HG03103 (cell line): ENCODE measurements around the gene WBP2.
"Not testable (repeated sequence)": the region's sequence is repeated elsewhere in the genome, so short reads cannot be mapped to it uniquely, and the experiment has no call there.

Source experiments
- ATAC-seq: cut with Tn5 transposase; IDR thresholded peaks from one replicate; pipeline ENCODE4 v1.9.1; 2021; ENCODE audit warnings: low read depth; ENCODE audit not compliant: unreplicated experiment

The WBP2 gene

DNA sequence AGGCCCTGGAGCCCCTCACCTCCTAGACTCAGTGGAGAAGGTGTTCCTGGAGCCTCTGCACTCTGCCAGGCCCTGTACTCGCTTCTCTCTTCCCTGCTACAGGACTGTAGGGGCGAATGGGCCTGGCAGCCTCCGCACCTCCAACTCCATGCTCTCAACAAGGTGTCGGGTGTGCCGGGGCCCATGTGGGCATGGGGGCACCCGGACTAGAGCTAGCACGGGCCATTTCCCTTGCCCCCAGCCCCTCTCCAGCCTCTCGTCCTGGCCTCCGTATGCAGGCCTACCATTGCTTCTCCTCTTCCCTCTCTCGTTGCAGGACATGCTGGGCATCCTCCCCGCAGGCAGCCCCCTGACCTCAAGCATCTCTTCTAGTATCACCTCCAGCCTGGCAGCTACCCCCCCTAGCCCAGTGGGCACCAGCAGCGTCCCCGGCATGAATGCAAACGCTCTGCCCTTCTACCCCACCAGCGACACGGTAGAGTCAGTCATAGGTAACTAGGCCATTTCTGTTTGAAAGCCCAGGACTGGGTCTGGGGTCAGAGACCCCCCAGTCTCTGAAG, 36.7 kb downstream of the WBP2 start:
- ATAC-seq, result no peak

DNA sequence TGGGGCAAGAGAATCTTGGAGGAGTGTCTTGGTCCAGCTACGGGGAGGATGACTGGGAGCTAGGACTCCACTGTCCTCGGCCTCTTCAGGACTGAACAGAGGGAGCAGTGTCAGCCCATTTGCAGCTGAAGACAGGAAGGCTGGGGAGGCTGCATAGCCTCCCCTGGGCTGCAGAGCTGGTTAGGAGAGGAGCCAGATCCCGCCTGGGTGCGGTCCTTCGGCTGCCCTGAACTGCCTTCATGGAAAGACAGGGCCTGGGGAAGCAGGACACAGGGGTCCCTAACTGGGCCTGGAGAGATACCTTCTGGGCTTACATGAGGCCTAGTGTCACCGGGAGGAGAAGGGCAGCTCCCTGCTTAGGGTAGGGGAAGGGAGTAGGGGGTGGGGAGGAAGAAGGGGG, 37.6 kb downstream of the WBP2 start:
- ATAC-seq, result no peak

DNA sequence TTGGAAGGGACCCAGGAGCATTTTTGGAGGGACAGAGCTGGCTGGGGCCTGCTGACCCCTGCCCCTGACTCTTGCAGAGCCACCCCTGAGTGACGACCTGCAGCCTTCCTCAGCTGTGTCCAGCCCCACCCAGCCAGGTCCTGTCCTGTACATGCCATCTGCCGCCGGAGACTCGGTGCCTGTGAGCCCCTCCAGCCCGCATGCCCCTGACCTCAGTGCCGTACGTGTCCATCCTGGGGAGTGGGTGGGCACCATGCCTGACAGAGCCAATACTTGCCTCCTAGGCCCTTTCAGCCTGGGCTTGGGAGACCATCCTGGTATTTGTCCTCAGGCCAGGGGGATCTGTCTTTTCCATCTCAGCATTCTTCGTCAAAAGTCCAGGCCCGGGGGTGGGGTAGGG, 38.4 kb downstream of the WBP2 start:
- no peak for ATAC-seq

DNA sequence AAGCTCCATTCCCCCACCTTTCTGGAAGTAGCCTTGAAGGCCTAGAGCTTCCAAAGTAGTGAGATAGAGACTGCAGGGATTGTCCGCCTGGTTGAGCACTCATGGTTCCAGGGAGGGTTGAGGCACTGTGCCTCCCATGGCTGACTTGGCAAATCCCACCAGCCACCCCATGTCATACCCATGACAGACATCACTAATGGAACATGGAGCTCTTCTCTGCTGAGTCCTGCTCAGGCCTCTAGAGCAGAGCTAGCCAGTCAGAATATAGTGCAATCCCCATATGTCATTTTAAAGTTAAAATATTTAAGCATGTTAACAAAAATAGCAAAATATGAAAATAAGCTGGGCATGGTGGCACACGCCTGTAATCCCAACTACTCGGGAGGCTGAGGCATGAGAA, 39.7 kb downstream of the WBP2 start:
- ATAC-seq, result no peak

DNA sequence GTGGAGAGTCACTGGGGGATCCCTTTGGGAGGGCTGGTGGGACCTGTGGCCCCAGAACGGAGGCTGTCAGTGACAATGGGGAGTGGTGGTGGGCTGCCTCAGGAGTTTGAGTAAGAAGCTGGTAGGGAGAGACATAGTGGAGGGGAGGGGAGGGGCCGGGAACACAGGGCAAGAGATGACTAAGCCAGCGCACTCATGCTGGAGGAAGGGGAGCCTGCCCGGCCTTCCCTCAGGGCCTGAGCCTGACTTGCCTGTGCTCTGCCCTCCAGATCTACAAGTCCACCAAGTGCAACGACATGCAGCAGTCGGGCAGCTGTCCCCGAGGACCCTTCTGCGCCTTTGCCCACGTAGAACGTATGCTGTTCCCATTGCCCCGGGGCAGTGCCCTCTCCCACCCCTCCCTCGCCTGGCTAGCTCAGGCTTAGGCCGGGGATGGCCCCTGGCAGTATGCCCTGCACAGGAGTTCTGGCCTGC, 40.2 kb downstream of the WBP2 start:
- no peak for ATAC-seq

DNA sequence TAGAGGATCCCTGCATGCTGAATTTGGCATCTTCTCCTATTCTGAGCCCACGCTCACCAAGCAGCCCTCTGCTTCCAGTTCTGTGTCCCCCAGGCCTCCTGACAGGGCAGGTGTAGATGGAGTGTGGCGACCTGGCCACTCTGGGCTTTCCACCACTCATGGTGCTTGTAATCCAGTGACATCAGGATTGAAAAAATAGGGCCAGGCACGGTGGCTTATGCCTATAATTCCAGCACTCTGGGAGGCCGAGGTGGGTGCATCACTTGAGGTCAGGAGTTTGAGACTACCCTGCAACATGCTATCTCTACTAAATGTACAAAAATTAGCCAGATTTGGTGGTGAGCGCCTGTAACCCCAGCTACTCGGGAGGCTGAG, 41.1 kb downstream of the WBP2 start:
- ATAC-seq, result no peak

DNA sequence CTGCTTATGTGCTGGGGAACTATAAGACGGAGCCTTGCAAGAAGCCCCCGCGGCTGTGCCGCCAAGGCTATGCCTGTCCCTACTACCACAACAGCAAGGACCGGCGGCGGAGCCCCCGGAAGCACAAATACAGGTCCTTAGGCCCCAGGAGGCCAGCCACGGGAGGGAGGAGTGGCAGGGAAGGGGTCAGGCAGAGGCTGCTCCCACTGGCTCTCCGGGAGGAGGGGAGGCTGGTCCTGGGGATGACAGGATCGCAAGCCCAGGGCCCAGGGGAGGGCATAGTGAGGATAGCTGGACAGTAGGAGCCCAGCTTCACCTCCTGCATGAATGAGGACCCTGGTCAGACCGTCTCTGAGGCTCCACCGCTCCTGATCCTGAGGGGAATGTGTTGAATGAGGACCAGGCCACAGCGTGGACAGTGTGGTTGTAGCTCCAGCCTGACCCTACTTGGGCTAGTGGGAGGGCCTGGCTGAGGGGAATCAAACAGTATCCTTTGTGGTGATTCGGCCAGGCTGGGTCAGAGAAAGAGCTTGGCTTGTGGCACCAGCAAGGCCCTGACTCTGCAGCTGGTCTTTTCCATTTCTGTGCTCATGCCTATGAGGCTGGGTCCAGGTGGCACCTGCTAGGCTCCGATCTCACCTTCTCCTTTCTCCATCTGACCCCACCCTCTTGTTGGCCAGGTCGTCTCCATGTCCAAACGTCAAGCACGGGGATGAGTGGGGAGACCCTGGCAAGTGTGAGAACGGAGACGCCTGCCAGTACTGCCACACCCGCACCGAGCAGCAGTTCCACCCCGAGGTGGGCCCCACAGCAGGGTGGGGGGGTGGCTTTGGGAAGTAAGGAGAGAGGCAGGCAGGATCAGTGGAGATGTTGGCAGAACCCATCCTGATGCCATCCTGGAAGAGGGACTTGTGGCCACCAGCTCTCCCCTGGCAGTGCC, 41.8 kb downstream of the WBP2 start:
- ATAC-seq, result no peak

DNA sequence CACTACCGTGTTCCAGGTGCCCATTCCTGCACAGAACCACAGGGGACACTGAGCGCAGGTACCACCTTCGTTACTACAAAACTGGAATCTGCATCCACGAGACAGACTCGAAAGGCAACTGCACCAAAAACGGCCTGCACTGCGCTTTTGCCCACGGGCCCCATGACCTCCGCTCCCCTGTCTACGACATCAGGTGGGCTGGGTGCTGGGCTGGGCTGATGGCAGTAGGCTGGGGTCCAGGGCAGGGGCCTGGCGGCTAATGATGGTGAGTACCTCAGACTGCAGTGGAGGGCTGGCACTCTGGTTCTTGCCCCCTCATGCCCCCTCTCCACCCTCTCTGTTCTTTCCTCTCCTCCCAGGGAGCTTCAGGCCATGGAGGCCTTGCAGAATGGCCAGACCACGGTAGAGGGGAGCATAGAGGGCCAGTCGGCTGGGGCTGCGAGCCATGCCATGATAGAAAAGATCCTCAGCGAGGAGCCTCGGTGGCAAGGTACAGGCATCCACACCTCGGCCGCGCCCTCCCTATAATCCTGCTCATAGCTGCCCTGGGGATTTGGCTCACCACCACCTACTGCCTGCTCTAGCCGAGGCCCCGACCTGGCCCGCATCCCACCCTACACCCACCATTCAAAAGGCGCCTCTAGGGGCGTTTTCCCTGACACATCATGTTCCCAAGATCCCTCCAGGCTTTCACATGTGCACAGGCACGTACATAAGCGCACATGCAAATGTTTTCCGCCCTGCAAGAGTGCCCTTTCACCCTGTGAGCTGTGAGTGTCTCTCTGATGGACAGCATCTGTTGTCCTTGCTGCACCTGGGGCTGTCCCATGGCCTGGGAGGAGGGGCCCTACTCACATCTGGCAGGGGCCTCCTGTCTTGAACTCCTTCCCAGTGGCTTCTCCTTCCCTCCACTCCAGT, 42.8 kb downstream of the WBP2 start:
- ATAC-seq, result no peak

DNA sequence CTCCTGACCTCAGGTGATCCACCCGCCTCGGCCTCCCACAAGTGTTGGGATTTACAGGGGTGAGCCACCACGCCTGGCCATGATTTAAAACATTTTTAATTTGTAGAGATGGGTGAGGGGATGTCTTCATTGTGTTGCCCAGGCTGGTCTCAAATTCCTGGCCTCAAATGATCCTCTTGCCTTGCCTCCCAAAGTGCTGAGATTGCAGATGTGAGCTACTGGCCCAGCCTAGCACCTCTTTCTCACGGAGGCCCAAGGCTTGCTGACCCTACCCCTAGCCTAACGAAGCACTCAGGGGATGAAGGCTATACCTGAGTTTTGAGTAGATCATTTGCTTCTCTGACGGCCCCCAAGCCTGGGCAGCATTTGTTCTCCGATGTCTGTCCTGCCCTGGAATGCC, 44.0 kb downstream of the WBP2 start:
- ATAC-seq, result no peak

DNA sequence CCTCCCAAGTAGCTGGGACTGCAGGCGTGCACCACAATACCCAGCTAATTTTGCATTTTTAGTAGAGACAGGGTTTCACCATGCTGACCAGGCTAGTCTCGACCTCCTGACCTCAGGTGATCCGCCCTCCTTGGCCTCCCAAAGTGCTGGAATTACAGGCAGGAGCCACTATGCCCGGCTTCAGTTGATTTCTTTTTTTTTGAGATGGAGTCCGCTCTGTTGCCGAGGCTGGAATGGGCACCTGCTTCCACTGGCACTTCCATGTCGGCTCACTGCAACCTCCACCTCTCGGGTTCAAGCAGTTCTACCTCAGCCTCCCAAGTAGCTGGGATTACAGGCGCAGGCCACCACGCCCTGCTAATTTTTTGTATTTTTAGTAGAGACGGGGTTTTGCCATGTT, 44.4 kb downstream of the WBP2 start:
- not testable (repeated sequence) for ATAC-seq

DNA sequence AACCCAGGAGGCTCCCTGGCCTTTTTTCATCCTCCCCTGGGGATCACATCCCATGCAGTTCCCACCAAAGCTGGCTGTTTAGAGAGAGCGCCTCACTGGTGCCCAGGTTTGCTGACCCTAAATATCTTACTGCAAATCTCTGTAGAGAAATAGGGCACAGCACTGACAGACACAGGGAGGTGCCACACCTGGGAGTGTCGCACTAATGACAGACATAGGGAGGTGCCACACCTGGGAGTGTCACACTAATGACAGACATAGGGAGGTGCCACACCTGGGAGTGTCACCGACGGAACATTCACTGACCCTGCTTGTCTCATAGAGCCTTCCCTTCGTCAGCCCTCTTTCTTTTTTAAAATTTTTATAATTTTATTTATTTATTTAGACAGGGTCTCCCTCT, 44.9 kb downstream of the WBP2 start:
- ATAC-seq, result no peak

DNA sequence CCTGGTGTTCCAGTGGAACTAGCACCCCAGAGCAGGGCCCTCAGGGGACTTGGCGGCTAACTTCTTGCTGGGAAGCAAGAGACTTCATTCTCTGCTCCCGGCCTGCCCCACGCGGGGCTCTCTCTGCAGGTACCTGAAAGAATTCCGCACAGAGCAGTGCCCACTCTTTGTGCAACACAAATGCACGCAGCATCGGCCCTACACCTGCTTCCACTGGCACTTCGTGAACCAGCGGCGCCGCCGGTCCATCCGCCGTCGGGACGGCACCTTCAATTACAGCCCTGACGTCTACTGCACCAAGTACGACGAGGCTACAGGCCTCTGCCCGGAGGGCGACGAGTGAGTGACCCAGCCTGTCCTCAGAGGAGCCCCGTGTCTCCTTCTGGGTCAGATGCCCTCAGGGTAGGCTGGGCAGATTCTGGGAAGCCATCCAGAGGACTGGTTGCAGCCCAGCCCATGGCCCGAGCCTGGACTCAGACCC, 45.5 kb downstream of the WBP2 start:
- no peak for ATAC-seq

DNA sequence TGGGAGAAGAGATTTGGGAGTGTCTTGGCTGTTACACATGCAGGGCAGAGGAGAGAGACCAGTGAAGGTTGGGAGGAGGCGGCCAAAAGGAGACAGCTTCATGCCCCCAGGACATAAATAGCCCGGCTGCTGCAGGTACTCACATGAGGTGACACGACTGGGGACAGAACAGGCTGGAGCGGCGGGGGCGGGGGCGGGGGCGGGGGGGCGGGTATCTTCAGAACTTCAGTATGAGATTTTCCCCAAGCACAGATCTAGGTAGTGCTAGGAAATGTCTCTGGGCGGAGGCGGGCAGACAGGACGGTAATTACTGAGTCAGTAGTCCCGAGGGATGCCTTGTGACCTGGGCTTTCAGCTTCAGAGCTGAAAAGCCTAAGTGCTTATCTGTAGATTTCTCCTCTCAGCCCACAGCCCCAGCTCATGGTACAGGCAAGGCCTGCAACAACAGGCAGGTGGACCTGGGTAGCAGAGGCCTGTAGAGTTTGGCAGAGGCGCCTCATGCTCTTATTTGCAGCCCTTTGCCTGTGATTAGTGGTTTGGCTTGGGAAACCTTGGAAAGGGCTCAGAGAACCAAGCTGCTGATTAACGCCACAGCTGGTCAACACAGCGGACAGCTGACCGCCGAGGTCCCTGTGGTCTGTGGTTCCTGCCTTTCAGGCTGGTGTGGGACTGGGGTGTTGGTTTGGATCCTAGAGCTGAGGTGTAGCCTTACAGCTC, 46.1 kb downstream of the WBP2 start:
- no peak for ATAC-seq

DNA sequence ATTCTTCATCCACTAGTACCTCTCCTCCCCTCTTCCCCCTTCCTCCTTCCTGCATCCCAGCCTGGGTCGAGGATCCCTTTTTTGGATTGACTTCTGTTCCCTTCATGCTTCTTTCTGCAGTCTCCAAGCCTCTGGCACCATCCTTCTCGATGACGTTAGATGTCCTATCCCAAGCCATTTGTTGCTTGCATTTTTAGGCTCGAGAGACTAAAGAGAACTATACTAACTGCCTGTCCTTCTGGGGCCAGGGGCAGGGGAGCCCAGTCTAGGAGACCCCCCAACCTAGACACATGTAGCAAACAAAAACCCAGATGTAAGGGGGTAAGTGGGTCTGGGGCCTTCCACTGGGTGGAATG, 46.6 kb downstream of the WBP2 start:
- ATAC-seq, result no peak

DNA sequence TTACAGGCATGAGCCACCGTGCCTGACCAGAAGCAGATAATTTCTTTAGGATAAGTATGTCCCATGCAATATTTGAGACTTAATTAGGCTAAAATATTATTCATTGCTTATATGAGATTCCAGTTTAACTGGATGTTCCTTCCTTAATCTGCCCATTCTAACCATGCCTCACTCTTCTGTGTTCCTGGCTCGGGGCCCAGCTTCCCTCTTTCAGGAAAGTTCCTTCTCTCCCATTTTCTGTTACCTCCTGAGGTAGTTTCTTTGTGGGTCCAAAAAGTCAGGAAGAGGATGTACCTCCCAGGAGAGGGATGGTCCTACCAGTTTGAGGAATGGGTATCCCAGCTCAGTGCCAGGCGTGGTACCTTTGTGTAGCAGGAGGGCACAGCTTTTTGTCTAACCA, 47.3 kb downstream of the WBP2 start:
- ATAC-seq, result no peak

DNA sequence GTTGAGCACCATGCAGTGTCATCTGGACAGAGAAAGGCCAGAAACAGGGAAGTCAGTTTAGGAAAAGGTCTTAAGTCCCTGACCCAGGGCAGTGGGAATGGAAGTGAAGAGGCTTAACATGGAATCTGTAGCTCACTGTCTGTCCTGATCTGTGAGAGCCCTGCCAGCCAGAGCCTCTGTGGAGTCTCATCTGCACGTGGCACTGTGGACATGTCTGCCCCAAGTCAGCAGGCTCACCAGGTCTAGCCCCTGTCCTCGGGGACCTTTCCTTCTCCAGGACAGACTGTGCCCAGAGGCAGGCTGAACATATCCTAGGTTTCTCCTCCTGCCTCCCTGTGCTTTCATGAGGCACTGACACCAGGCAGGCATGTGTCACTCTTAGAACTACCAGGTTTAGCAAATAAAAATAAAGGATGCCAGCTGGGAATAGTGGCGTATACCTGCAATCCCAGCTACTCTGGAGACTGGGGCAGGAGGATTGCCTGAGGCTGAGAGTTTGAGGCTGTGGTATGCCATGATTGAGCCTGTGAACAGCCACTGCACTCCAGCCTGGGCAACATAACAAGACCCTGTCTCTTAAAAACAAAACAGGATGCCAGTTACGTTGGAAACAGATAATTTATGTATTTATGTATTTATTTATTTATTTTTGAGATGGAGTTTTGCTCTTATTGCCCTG, 48.2 kb downstream of the WBP2 start:
- no peak for ATAC-seq

DNA sequence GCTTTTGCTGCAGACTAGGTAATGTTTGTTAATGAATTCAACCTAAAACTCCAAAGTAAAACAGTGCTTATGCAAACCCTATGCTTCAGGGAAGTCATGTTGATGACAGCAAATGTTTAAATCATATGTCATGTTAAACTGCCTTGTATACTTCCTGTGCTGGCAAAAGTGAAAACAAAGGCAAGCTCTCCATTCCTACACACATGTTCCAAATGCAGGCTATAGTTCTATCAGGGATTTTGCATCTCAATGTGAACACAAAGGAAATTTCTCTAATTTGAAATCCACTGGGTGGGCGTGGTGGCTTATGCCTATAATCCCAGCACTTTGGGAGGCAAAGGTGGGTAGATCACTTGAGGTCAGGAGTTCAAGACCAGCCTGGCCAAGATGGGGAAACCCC, 51.3 kb downstream of the WBP2 start:
- ATAC-seq, result no peak

DNA sequence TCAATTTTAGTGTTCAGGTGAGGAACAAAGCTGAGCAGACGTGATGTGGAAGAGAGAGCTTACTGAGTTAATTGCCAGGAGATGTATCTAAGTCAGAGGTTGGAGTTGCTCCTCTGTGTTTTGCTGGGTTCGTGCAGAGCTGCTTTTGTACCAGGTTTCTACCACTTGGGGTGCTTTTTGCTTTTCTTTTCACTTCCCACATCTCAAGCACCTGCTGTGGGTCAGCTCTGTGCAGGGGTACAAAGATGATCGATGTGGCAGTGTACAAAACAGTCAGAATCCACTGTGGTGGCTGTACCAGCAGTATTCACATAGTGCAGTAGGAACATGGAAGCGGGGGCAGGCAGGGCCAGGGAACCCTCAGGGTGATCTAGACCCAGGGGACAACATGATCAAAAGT, 55.7 kb downstream of the WBP2 start:
- no peak for ATAC-seq

DNA sequence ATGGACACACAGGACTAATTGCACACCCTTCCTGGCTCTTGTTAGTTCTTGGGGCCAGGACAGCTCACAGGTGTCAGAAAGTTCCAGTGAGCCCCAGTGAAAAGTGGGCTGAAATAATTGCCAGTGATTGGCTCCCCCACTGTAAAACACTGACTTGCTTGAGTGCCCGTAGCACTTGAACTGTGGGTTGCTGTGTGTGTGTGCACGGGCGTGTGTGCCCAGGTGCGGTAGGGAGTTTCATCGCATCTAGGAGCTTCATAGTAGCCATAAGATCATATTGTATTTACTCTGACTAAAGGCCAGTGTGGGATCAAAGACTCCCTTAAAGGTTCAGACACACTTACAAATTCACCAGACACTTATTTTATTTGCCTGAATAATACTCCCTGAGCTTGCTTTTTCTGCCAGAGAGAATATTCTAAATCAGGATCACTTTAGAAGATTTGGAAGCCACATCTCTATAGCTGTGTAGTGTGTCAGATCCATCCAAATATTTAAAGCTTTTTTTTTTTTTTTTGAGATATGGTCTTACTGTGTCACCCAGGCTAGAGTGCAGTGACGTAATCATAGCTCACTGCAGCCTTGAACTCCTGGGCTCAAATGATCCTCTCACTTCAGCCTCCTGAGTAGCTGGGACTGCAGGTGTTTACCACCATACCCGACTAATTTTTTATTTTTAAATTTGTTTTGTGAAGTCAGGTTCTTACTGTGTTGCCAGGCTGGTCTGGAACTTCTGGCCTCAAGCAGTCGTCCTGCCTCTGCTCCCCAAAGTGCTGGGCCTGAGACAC, 59.1 kb downstream of the WBP2 start:
- no peak for ATAC-seq
